H1 (cell line): ENCODE data around the gene KDM8. TPM values are rescaled to one million over a fixed set of nuclear protein-coding genes. Genes with fewer than 3 reads are reported as not detected.

Source experiments
- CTCF ChIA-PET: fragments of 300-600 bp; sonication (Branson Sonifier 250); formaldehyde crosslinking; loops from one replicate; lab custom pipeline; 2021; ENCODE audit not compliant: partially characterized antibody; lab: Charles Lee
- POLR2A ChIA-PET: fragments of 300-600 bp; sonication (Branson Sonifier 250); formaldehyde crosslinking; loops from one replicate; lab custom pipeline; 2021; ENCODE audit warnings: inconsistent platforms; ENCODE audit not compliant: partially characterized antibody; lab: Charles Lee
- DNase-seq, 2 experiments: peaks; one replicate each; pipeline versions ENCODE4 v3.0.0 to v3.0.0-alpha.2; 2010 to 2022; ENCODE audit warnings: low spot score in 2 of 2, low read depth in 1 of 2, mixed read lengths in 1 of 2
- FAIRE-seq: peaks from 2 replicates; lab custom pipeline; 2011; peaks lifted over from hg19 to GRCh38; lab: Jason Lieb, UNC
- H2AFZ ChIP-seq: 2 replicates; pipeline ENCODE4 v1.8.1; 2012; ENCODE audit warnings: low read length, inconsistent platforms
- H2AK5ac ChIP-seq: 2 replicates; pipeline ENCODE4 v1.6.1; 2013; ENCODE audit warnings: low read depth, low read length
- H2BK120ac ChIP-seq: replicated peaks from 2 replicates; pipeline ENCODE3; 2013; ENCODE audit warnings: low read depth, low read length, inconsistent platforms
- H2BK12ac ChIP-seq: 2 replicates; pipeline ENCODE4 v1.6.1; 2013; ENCODE audit warnings: low read depth, low read length
- H2BK15ac ChIP-seq: 2 replicates; pipeline ENCODE4 v1.6.1; 2013; ENCODE audit warnings: low read length
- H2BK20ac ChIP-seq: 2 replicates; pipeline ENCODE4 v1.6.1; 2013; ENCODE audit warnings: low read length
- H2BK5ac ChIP-seq: 2 replicates; pipeline ENCODE4 v1.6.1; 2013; ENCODE audit warnings: low read depth, low read length
- H3K14ac ChIP-seq: 2 replicates; pipeline ENCODE4 v1.6.1; 2013; ENCODE audit warnings: inconsistent platforms; ENCODE audit not compliant: insufficient read length
- H3K18ac ChIP-seq: 2 replicates; pipeline ENCODE4 v1.6.1; 2013; ENCODE audit warnings: low read length; ENCODE audit errors: extremely low read depth
- H3K23ac ChIP-seq: 2 replicates; pipeline ENCODE4 v1.6.1; 2013; ENCODE audit warnings: inconsistent platforms; ENCODE audit not compliant: insufficient read length
- H3K23me2 ChIP-seq: 2 replicates; pipeline ENCODE4 v1.6.1; 2013; ENCODE audit warnings: low read depth, low read length
- H3K27ac ChIP-seq: 2 replicates; pipeline ENCODE4 v1.6.1; 2011; ENCODE audit warnings: low read depth, low read length, inconsistent platforms
- H3K27me3 ChIP-seq, 4 experiments: replicated peaks in 1 of 4; 1 replicate in 1 of 4; 2 replicates in 3 of 4; pipeline versions ENCODE4 v1.6.1 to v1.8.1; 2011 to 2013; ENCODE audit warnings: low read length in 3 of 4, mild to moderate bottlenecking in 3 of 4, inconsistent platforms in 2 of 4, mixed read lengths in 2 of 4, moderate library complexity in 1 of 4; ENCODE audit not compliant: control insufficient read depth in 3 of 4, insufficient read depth in 3 of 4; ENCODE audit errors: extremely low read depth in 1 of 4
- H3K36me3 ChIP-seq, 4 experiments: 2 replicates each; pipeline versions ENCODE4 v1.6.1 to v1.8.1; 2011 to 2013; ENCODE audit warnings: mild to moderate bottlenecking in 4 of 4, low read length in 3 of 4, moderate library complexity in 2 of 4, control low read depth in 1 of 4, inconsistent platforms in 1 of 4; ENCODE audit not compliant: insufficient read depth in 4 of 4, control insufficient read depth in 2 of 4
- H3K4ac ChIP-seq: replicated peaks from 2 replicates; pipeline ENCODE3; 2013; ENCODE audit warnings: low read length, low read depth, mixed read lengths, inconsistent platforms; ENCODE audit not compliant: insufficient read length
- H3K4me1 ChIP-seq, 4 experiments: replicated peaks in 1 of 4; 1 replicate in 1 of 4; 2 replicates in 3 of 4; pipeline versions ENCODE4 v1.6.1 to v1.8.1; 2011 to 2013; ENCODE audit warnings: low read length in 3 of 4, inconsistent platforms in 2 of 4, mixed read lengths in 1 of 4; ENCODE audit not compliant: insufficient read depth in 4 of 4, control insufficient read depth in 3 of 4
- H3K4me2 ChIP-seq, 2 experiments: 2 replicates each; pipeline versions ENCODE4 v1.6.1 to v1.8.1; 2011 to 2013; ENCODE audit warnings: low read depth in 2 of 2, low read length in 2 of 2, control low read depth in 1 of 2, inconsistent platforms in 1 of 2, mild to moderate bottlenecking in 1 of 2; ENCODE audit not compliant: insufficient read depth in 1 of 2
- H3K4me3 ChIP-seq, 4 experiments: fragments of 200-600, 300-600 bp in 1 of 4; sonication (generic), shearing (Covaris generic), sonication (Bioruptor Twin) in 1 of 4; 2 replicates each; pipeline versions ENCODE4 v1.5.1 to v1.8.1; 2011 to 2016; ENCODE audit warnings: low read length in 4 of 4, low read depth in 3 of 4, control low read depth in 2 of 4, inconsistent platforms in 2 of 4, mild to moderate bottlenecking in 2 of 4, mixed read lengths in 1 of 4, moderate library complexity in 1 of 4; ENCODE audit not compliant: insufficient read depth in 2 of 4; ENCODE audit errors: extremely low read depth in 1 of 4
- H3K56ac ChIP-seq: replicated peaks from 2 replicates; pipeline ENCODE3; 2013; ENCODE audit warnings: low read depth, mild to moderate bottlenecking, mixed read lengths, low read length, inconsistent platforms; ENCODE audit not compliant: insufficient read length
- H3K79me1 ChIP-seq: 2 replicates; pipeline ENCODE4 v1.6.1; 2013; ENCODE audit warnings: low read depth, low read length, control low read depth
- H3K79me2 ChIP-seq, 2 experiments: 2 replicates each; pipeline versions ENCODE4 v1.6.1 to v1.8.1; 2012 to 2013; ENCODE audit warnings: low read length in 2 of 2, mild to moderate bottlenecking in 2 of 2, inconsistent platforms in 1 of 2; ENCODE audit not compliant: insufficient read depth in 2 of 2, control insufficient read depth in 1 of 2
- H3K9ac ChIP-seq, 4 experiments: replicated peaks in 1 of 4; 1 replicate in 1 of 4; 2 replicates in 3 of 4; pipeline versions ENCODE4 v1.6.1 to v1.8.1; 2011 to 2013; ENCODE audit warnings: low read depth in 3 of 4, low read length in 3 of 4, control low read depth in 2 of 4, mild to moderate bottlenecking in 2 of 4, moderate library complexity in 2 of 4, inconsistent platforms in 1 of 4; ENCODE audit errors: extremely low read depth in 1 of 4
- H3K9me3 ChIP-seq, 2 experiments: 2 replicates each; pipeline versions ENCODE4 v1.6.1 to v1.8.1; 2012 to 2013; ENCODE audit warnings: mild to moderate bottlenecking in 2 of 2, moderate library complexity in 2 of 2, control low read depth in 1 of 2, inconsistent platforms in 1 of 2, low read depth in 1 of 2, low read length in 1 of 2, mixed read lengths in 1 of 2; ENCODE audit not compliant: insufficient read depth in 2 of 2
- H4K20me1 ChIP-seq, 2 experiments: replicated peaks in 1 of 2; 2 replicates each; pipeline versions ENCODE3 to v1.8.1; 2011 to 2013; ENCODE audit warnings: inconsistent platforms in 2 of 2, low read length in 2 of 2, mild to moderate bottlenecking in 1 of 2; ENCODE audit not compliant: insufficient read depth in 2 of 2, control insufficient read depth in 1 of 2
- H4K5ac ChIP-seq: 2 replicates; pipeline ENCODE4 v1.6.1; 2013; ENCODE audit warnings: low read length, low read depth, mixed read lengths, inconsistent platforms; ENCODE audit not compliant: insufficient read length
- H4K8ac ChIP-seq: 2 replicates; pipeline ENCODE4 v1.8.0; 2013; ENCODE audit warnings: mild to moderate bottlenecking, moderate library complexity, low read length, inconsistent platforms; ENCODE audit not compliant: insufficient read depth; ENCODE audit errors: extremely low read depth
- H4K91ac ChIP-seq: replicated peaks from 2 replicates; pipeline ENCODE3; 2013; ENCODE audit warnings: low read length, mixed read lengths, inconsistent platforms; ENCODE audit not compliant: insufficient read length
- JUN ChIP-seq: IDR thresholded peaks from 2 replicates; pipeline ENCODE4 v1.6.1; 2011; ENCODE audit warnings: low read depth, mild to moderate bottlenecking, improper control_type of control experiment, low read length
- KDM4A ChIP-seq: IDR thresholded peaks from one replicate; pipeline ENCODE4 v1.7.1; 2012; ENCODE audit warnings: low read depth, mild to moderate bottlenecking, moderate library complexity, low read length, inconsistent platforms; ENCODE audit not compliant: severe bottlenecking
- NRF1 ChIP-seq: IDR thresholded peaks from 2 replicates; pipeline ENCODE4 v1.6.1; 2011; ENCODE audit warnings: mild to moderate bottlenecking, low read depth, low read length, improper control_type of control experiment
- RFX5 ChIP-seq: IDR thresholded peaks from 2 replicates; pipeline ENCODE4 v1.6.1; 2011; ENCODE audit warnings: low read depth, low read length, improper control_type of control experiment, borderline replicate concordance
- SIX5 ChIP-seq: IDR thresholded peaks from 2 replicates; pipeline ENCODE4 v1.6.1; 2011; ENCODE audit warnings: mild to moderate bottlenecking, low read depth, low read length
- SP4 ChIP-seq: IDR thresholded peaks from 2 replicates; pipeline ENCODE4 v1.6.1; 2012; ENCODE audit warnings: low read length, inconsistent platforms
- WGBS, 2 experiments: shearing (Covaris generic) in 1 of 2; methylation state at CpG; one replicate each; pipeline versions ENCODE4 v1.1.6 to v1.1.7; 2013 to 2015; ENCODE audit warnings: low lambda C conversion rate in 2 of 2, mixed read lengths in 2 of 2, inconsistent platforms in 1 of 2, low coverage in 1 of 2, missing lambda C conversion rate in 1 of 2; ENCODE audit not compliant: insufficient replicate concordance in 2 of 2, insufficient coverage in 1 of 2, insufficient read length in 1 of 2; ENCODE audit errors: extremely low coverage in 1 of 2, missing lambda C conversion rate in 1 of 2; 5-methylcytosine and 5-hydroxymethylcytosine counted together
- polyA plus RNA-seq, 7 experiments: library from polyadenylated mRNA; depleted of rRNA in 3 of 7; stranded (reverse) in 5 of 7; unstranded in 2 of 7; fragments of >200 nt in 5 of 7; fragments of 200-250 nt in 2 of 7; gene quantifications; 1 replicate in 5 of 7; 2 replicates in 1 of 7; 4 replicates in 1 of 7; pipeline versions ENCODE4 v1.2.1 to v1.2.3, GENCODE V29; 2011 to 2013; ENCODE audit warnings: missing spikeins in 2 of 7, mixed read lengths in 2 of 7
- total RNA-seq: library from RNA; stranded (reverse); fragmentation: NEBNext Ultra II Directional; extraction: Animal tissue kit (Norgen Biotek cat#: 25700); gene quantifications from 2 replicates; pipeline ENCODE4 v1.2.1, GENCODE V29; 2021
- TF ChIP-seq, protein P1 (sequence below): IDR thresholded peaks from 2 replicates; pipeline ENCODE4 v1.6.1; 2011; ENCODE audit warnings: low read length, improper control_type of control experiment
- TF ChIP-seq, protein P2 (sequence below): IDR thresholded peaks from 2 replicates; pipeline ENCODE4 v1.6.1; 2012; ENCODE audit warnings: low read length, inconsistent platforms

Gene KDM8
- total and polyA plus RNA-seq, 2 of the 8 experiments (the other 6 are each of a cell fraction or from before 2014, with no cell fraction given): 10.3 to 12.8 TPM

DNA sequence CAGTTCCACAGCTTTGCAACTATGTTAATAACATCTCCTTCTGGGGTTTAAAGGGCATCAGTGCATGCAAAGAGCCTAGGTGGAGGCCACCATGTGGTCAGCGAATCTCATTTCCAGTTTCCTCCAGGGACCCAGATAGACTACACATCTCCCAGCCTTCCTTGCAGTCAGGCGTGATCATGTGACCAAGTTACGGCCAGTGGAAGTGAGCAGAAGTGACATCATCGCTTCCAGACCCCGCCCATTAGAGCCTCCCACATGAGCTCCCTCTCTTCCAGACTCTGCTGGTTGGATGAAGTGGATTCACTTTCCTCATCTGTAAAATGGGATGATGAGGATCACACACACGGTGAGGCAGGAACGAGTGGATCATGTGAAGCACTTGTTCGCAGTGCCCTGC lies 27.4 kb upstream of the KDM8 start:
- no peaks in the 10 kb centered on the region for H3K23me2 ChIP-seq
- no peak overlapping the region for H2BK12ac ChIP-seq
- no peaks in the 10 kb centered on the region for H3K9me3 ChIP-seq
- POLR2A ChIA-PET: interaction anchor here (0.7 to 1.8 kb wide), 3 partner anchors 16 to 27 kb away, joined by 3 to 5 read pairs (median 3); partner anchors contain the start of gene KDM8
- no peak overlapping the region for H3K23ac ChIP-seq
- H3K56ac ChIP-seq: no peak overlapping the region
- H2BK15ac ChIP-seq: no peak overlapping the region
- no peak overlapping the region for H4K91ac ChIP-seq
- no peak overlapping the region for H4K5ac ChIP-seq
- no peak overlapping the region for H2AK5ac ChIP-seq
- WGBS, 2 experiments: 93% methylated on average over 8 of the region's 8 CpGs; no CpG with 5 or more reads in 1 of the 2 experiments
- no peak overlapping the region for H3K4me2 ChIP-seq
- TF ChIP-seq, protein P1, sequence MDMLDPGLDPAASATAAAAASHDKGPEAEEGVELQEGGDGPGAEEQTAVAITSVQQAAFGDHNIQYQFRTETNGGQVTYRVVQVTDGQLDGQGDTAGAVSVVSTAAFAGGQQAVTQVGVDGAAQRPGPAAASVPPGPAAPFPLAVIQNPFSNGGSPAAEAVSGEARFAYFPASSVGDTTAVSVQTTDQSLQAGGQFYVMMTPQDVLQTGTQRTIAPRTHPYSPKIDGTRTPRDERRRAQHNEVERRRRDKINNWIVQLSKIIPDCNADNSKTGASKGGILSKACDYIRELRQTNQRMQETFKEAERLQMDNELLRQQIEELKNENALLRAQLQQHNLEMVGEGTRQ: peak; percentile 50
- TF ChIP-seq SIX5: no peak
- no peak for TF ChIP-seq RFX5
- TF ChIP-seq, protein P2, sequence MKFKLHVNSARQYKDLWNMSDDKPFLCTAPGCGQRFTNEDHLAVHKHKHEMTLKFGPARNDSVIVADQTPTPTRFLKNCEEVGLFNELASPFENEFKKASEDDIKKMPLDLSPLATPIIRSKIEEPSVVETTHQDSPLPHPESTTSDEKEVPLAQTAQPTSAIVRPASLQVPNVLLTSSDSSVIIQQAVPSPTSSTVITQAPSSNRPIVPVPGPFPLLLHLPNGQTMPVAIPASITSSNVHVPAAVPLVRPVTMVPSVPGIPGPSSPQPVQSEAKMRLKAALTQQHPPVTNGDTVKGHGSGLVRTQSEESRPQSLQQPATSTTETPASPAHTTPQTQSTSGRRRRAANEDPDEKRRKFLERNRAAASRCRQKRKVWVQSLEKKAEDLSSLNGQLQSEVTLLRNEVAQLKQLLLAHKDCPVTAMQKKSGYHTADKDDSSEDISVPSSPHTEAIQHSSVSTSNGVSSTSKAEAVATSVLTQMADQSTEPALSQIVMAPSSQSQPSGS: no peak
- no peak for TF ChIP-seq KDM4A
- TF ChIP-seq NRF1: no peak
- TF ChIP-seq SP4: no peak
- no peak for TF ChIP-seq JUN
- TF ChIP-seq, all 59 proteins: peak for 1
- Histone ChIP-seq H2AFZ (0 out of 2 replicates have a peak overlapping the region, but pooled peaks have one; percentile 49), H3K4me3 (no peak overlapping the region), H4K8ac (no peak overlapping the region), H3K27ac (no peak overlapping the region), H4K20me1 (no peaks in the 10 kb centered on the region), H3K18ac (no peak overlapping the region), H3K36me3 (no peaks in the 10 kb centered on the region), H2BK5ac (no peak overlapping the region), H3K4me1 (peaks cover 0 to 3% (median 0%) of the 10 kb centered on the region in 4 experiments; a peak in 3 of 7 replicates), H3K9ac (no peak overlapping the region), H2BK20ac (no peak overlapping the region), H3K79me2 (no peaks in the 10 kb centered on the region), H3K27me3 (no peaks in the 10 kb centered on the region), H3K14ac (no peak overlapping the region), H3K4ac (no peak overlapping the region), H3K79me1 (no peaks in the 10 kb centered on the region), H2BK120ac (no peak overlapping the region)
- FAIRE-seq: no peak
- DNase-seq: no peak
- CTCF ChIA-PET: interaction anchor here (0.7 to 1.1 kb wide), 4 partner anchors 20 to 201 kb away, joined by 3 to 4 read pairs (median 3); no protein-coding TSS in a partner anchor
